GM18907 (cell line): ENCODE data around the gene HYAL3.
"Not testable (repeated sequence)": the region's sequence is repeated elsewhere in the genome, so short reads cannot be mapped to it uniquely, and the experiment has no call there.

Experiments
- ATAC-seq: cut with Tn5 transposase; IDR thresholded peaks from one replicate; pipeline ENCODE4 v1.9.1; 2021; ENCODE audit warnings: mild to moderate bottlenecking, moderate library complexity; ENCODE audit not compliant: unreplicated experiment

Gene HYAL3

DNA sequence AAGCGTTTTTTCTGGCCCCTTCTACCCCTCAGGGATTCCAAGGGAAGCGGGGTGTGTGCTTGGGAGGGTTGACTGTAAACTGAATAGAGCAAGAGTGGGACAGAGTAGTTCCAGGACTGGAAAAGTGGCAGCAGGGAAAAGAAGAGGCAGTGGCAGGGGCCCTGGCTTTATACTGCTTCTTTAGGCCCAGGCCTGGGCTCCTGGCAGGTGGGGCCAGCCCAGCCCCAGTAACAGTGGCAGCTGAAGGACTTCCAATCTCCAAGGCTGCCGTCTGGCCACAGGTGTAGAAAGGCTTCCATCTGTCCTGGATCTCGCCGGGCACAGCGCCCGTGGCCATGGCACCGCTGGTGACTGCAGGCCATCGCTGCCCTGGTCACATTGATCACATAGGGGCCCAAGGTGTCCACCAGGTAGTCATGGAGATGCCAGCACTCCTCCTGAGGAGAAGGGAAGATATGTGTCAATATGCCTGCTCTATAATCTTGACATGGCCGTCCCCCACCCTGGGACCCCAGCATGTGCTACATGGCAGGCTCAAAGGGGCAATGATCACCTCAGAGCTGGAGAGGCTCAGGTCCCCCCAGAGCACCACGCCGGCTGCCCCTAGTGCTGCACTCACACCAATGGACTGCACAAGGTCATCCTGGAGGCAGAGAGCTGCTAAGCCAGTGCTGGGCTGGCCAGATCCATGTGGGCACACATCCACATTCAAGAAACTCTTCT lies 6.0 kb downstream of the HYAL3 start:
- no peak for ATAC-seq

DNA sequence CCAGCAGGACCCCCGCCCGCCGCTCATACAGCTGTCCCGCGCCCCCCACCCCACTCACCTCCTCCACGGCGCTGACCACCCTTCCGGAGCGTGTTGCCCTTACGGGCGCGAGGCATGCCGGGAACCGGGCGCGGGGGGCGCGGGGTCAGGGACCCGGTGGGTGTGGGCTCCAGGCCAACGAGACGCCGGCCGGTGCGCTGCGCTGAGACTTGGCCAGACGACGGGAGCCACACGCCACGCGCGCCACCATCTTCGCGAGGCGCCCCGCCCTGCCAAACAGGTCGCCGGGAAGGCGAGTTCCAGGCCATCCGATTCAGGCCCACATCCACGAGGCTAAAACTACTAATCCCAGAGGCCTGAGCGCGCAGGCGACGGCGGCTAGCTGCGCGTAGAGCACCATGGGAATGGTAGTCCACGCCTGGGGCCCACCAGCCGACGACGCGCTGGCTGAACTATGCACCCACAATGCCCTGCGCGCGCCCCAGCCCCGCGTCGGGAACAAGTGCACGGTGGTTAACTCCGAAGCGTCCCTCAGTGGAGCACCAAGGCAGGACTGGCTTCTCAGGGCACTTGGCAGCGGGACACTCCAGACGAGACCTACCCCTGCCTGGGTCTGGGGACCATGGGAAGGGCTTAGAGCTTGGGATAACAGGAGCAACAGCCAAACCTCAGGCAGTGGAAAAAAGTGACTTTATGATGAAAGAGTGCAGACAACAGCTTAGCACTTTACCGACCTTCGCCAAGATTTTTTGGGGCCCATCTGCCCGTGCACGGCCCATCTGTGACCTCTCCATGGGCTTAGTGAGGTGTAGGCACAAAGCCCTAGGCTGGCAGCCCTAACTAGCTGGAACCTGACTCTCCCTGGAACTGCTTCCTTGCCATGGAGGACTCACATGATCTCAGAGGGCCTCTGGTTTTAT lies 6.8 kb downstream of the HYAL3 start, which contains the start of gene IFRD2:
Gene IFRD2 (minus strand): TSS at position 271 of the 920 bp plus-strand sequence. CDS start 155 bp downstream, at position 116.
- ATAC-seq: peak; percentile 89

DNA sequence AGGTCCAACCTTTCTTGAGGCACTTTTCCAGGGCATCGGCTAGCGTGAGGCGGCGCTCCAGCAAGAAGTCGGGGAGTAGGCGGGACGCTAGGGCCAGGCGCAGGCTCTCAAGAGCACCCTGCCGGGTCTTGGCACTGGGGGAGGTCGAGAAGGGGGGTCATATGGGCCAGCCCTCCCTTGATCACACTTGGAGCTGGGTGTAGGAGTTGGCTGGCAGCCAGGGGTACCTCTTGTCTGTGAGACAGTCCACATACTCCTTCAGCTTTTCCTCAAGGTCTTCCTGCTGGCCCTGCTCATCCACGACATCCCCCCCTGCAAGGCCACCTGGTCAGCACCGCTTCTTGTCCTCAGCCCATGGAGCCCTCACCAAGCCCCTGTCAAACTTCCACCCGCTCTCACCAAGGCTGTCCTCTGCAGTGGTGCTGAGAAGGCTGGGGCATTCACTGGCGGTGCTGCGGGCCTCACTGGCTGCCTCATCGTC lies 9.0 kb downstream of the HYAL3 start:
- ATAC-seq: no peak

DNA sequence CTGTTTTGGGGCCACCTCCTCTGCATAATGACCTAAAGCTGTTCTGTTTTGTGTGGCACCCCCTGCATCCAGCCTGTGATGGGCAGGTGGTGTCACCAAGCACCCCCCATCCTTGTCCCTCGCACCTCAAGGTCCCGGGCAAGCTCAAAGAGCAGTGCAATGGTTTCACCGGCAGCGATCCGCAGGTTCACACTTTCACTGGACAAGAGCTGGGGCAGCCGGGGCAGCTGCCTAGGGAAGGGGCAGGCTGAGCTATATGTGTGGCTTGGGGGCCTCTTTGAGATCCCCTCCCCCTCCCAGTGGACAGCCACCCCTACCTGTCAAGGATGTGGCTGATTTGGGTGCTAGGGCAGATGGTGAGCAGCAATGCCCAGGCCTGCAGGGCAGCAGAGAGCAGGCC lies 10.1 kb downstream of the HYAL3 start:
- no peak for ATAC-seq

DNA sequence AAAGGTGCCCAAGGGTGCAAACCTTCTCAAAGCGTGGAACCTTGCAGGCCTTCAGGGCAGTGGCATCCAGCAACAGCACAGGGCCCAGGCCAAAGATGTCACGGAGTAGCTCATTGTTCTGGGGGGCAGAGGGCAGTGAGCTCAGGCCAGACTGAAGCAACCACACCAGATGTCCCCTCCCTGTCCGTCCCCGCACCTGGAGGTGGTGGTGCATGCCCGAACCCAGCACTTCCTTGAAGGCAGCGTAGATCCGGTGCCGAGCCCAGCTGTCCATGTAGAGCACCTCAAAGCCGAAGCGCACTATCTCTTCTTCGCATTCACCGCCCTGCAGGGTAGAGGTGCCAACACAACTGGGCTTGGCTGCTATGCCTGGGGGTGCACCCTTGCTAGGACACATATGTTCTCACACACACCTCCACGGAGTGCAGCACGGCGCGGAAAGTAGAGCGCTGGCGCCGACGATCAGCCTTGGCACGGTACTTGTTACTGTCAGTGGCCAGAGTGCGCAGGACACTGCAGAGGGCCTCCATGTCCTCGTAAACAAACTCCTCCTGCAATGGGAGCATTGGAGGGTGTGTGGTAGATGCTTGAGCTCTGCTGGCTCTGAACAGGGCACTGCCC lies 10.7 kb downstream of the HYAL3 start:
- ATAC-seq: no peak

DNA sequence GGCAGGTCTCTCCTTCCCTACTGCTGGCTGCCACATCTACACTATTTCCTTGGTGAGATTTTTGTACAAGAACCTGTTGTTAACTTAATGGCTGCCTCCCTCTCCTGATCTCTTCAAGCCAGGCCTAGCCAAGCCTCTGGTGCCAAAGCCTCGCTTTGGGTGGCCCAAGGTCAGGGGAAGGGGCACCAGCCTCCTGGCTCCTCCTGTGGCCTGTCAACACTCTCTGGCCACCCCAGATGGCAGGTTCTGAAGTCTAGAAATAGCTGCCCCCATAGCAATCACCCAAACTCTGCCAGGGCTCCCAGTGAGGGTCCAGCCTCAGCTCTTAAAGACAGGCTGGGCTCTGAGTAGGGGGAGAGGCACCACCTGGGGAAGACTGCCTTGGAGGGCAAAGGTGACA lies 11.9 kb downstream of the HYAL3 start:
- no peak for ATAC-seq

DNA sequence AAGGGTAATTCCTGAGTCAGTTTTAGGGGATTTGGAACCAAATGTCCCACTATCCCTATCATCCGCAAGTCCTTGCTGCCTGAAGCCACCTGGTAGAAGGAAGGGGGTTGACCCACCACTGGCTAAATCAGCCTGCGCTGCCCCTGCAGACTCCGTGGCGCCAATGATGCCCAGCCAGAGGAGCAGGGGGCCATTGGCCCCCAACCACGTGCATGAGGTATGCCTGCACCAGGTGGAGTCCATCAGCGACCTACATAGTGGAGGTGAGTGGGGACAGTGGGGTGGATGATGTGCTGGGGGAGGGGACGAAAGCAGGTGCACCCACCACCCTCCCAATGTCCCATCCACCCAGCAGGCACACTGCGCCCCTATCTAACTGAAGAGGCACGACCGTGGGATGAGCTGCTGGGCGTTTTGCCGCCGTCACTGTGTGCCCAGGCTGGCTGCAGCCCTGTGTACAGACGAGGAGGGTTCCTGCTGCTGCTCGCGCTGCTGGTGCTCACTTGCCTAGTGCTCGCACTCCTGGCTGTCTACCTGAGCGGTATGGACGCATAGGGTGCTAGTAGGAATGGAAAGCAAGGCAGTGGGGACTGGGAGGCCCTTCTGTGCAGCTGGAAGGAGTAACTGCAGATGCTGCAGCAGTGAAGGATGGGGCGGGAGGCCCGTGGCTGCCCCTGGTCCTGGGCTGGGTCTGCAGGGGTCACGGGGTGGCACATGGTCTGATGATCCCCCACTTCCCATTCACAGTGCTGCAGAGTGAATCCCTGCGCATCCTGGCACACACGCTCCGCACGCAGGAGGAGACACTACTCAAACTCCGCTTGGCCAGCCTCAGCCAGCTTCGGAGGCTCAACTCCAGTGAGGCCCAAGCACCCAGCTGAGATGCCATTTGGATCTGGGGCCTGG lies 12.6 kb downstream of the HYAL3 start:
- ATAC-seq: no peak

DNA sequence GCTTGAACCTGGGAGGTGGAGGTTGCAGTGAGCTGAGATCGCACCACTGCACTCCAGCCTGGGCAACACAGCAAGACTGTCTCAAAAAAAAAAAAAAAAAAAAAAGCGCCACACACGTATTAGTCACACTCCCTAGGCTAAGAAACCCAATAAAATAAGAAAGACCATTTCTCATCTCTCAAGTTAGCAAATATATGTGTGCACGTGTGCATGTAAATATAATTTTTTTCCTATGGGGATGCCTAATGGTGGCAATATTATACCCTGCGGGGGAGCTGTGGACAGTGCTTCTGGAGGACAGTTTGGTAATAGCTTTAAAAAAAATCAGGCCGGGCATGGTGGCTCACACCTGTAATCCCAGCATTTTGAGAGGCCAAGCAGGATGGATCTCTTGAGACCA lies 15.1 kb downstream of the HYAL3 start:
- ATAC-seq: not testable (repeated sequence)

DNA sequence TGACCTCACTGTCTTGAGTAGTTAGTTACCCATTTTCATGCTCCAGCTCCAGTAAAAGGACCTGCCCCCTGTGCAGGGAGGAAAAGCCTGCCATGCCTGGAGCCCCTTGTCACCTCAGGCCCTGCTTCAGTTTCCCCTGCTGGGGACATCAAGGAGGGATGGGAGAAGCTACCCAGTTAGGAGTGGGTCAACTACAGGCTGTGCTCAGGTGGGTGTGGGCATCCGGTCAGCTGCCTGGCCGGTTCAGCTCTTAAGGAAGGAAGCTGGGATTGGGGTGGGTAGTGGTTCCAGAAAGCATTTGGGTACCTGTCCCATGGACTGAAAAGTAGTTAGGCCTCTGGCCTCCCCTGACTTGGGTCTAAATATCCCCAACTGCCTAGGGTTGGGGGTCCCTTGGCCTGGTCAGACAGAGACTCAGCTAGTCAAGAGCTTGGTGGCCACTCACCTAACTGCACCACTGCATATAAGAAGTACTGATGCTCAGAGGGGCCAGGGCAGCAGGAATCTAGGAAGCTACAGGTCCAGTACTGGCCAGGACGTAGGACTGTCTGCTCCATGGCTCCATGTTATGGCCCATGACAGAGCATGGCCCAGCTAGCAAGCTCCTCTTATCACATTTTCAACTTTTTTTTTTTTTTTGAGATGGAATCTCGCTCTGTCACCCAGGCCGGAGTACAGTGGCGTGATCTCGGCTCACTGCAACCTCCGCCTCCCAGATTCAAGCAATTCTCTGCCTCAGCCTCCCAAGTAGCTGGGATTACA lies 19.8 kb downstream of the HYAL3 start:
- ATAC-seq: no peak

DNA sequence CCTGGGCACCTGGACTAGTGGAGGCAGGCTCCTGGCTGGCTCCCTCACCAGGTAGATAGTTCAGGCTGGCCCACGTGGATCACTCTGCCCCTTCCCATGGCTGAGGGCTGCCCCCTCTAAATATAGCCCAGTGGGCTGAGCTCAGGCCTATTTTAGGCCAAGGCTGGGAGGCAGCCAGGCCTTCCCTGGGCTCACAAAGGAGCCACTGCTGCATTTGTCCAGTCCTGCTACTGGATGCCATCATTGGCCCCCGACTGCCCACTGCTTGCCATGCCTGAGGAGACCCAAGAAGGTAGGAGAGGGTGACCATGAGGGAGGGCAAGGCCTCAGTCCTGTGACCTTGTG lies 20.4 kb downstream of the HYAL3 start, which contains the start of gene LSMEM2:
Gene LSMEM2 (plus strand): TSS at position 208 of the 345 bp plus-strand sequence. CDS start 27 bp downstream, at position 235.
- ATAC-seq: no peak

DNA sequence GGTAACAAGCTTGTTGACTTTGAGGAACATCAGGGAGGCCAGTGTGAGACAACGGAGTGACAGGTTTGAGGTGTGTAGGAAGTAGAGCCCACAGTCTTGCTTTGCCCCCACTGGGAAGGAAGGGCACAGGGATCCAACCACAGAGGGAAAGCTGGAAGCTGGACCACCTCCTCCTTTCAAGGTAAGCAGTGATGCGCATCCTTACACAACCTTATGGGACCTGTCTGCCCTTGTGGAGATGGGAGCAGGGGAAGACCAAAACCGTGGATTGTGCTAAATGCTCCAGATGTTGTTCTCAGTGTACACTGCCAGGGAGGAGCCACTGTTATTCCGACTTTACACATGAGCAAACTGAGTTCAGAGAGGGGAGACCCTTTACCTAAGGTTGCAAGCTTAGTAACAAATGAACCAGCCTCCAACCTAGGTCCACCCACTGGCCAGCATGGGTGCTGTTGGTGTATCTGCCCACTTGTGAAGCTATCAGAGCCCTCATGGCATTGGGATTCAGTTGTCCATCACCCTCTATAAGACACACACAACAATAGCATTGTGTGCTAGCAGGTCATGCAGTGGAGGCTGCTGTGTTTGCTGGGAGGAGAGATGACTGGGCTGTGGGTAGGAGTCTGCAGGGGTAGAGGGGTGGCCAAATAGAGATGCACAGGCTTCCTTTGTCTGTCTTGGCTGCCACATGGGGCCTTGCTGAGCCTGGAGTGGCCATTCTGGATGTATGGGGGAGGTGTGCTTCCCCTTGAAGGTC lies 20.9 kb downstream of the HYAL3 start:
- ATAC-seq: no peak

DNA sequence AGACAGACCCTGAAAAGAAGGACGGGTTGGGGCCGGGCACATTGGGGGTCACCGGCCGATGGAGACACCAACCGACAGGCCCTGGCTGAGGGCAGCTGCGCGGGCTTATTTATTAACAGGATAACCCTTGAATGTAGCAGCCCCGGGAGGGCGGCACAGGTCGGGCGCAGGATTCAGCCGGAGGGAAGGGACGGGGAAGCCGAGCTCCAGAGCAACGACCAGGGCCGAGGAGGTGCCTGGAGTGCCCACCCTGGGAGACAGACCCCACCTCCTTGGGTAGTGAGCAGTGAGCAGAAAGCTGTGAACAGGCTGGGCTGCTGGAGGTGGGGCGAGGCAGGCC lies 22.5 kb downstream of the HYAL3 start:
- no peak for ATAC-seq

DNA sequence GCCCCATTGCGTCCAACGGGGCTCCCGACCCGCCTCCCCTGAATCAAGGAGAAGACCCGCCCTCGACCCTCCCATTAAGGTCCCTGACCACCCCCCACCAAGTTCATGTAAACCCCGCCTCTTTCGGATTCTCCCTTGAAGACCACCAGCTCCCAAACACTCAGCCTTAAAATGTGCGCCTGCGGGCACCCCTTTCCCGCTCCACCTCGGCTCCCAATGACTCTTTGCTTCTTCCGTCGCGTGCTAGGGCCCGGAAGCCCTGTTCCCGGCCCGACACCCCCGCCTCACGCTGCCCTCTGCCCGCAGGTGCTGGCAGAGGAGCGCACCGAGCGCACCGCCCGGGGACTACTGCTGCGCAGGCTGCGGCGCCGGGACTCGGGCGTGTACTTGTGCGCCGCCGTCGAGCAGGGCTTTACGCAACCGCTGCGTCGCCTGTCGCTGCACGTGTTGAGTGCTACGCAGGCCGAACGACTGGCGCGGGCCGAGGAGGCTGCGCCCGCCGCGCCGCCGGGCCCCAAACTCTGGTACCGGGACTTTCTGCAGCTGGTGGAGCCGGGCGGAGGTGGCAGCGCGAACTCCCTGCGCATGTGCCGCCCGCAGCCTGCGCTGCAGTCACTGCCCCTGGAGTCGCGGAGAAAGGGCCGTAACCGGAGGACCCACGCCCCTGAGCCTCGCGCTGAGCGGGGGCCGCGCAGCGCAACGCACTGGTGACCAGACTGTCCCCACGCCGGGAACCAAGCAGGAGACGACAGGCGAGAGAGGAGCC lies 23.0 kb downstream of the HYAL3 start:
- ATAC-seq: no peak

DNA sequence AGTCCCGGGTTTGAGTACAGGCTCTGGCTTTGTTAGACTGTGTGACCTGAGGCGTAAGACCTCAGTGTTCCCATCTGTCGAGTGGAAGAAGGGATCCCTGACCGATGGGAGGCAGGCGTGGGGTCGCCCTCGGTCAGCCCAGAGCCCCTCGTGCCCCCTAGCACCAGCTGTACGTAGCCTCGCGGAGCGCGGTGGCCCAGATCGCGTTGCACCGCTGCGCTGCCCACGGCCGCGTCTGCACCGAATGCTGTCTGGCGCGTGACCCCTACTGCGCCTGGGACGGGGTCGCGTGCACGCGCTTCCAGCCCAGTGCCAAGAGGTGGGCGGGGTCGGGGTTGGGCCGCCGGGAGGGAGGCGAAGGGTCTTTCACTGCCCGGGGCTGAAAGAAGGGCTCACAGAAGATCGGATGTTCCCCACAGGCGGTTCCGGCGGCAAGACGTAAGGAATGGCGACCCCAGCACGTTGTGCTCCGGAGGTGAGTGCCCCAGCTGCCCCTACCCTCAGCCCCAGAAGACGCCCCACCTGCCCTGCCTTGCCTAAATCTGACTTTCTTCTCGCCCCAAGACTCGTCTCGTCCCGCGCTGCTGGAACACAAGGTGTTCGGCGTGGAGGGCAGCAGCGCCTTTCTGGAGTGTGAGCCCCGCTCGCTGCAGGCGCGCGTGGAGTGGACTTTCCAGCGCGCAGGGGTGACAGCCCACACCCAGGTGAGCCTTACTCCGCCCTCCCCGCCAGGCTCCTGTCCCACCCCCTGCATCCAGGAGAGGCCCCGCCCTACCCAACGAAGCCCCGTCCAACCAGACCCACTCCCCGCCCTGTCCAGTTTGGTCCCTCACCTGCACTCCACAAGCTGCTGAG lies 23.8 kb downstream of the HYAL3 start:
- ATAC-seq: no peak

DNA sequence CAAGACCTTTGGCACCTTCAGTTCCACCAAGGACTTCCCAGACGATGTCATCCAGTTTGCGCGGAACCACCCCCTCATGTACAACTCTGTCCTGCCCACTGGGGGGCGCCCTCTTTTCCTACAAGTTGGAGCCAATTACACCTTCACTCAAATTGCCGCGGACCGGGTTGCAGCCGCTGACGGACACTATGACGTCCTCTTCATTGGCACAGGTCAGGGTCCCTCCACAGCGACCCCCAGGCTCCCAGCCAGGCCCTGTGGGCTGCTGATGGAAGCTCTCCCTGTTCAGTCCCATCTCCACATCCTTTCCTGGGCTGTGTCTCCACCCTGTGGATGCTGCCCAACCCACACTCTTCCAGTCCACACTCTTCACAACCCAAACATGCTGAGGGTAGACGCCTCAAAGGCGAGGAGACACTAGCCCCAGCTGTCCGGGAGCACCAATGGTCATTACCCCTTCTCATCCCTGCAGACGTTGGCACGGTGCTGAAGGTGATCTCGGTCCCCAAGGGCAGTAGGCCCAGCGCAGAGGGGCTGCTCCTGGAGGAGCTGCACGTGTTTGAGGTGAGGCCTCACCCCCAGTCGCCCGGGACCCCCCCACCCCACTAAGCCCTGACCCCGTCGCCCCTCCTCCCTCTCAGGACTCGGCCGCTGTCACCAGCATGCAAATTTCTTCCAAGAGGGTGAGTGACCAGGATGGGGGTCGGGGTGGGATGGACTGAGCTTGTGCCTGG lies 24.7 kb downstream of the HYAL3 start:
- no peak for ATAC-seq

DNA sequence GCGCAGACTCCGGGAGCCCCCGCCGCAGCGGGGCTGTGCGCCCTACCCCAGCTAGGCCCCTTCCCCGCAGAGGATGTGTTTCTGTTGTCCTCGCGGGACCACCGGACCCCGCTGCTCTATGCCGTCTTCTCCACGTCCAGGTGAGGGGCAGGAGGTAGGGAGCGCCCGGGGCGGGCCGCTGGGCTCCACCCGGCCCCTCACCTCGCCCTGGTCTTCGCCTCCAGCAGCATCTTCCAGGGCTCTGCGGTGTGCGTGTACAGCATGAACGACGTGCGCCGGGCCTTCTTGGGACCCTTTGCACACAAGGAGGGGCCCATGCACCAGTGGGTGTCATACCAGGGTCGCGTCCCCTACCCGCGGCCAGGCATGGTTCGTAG lies 25.5 kb downstream of the HYAL3 start:
- no peak for ATAC-seq
